PFSK-1 (cell line): ENCODE results near the gene ASGR1.

Experiments
- SIN3A ChIP-seq: IDR thresholded peaks from 2 replicates; pipeline ENCODE4 v1.6.1; 2012; ENCODE audit warnings: mild to moderate bottlenecking, low read length, moderate library complexity, borderline replicate concordance; ENCODE audit not compliant: insufficient read depth
- TAF1 ChIP-seq: IDR thresholded peaks from 2 replicates; pipeline ENCODE4 v1.6.1; 2012; ENCODE audit warnings: low read length, control low read depth, borderline replicate concordance; ENCODE audit not compliant: insufficient read depth

- TF ChIP-seq SIN3A (no peak), TAF1 (no peak)
Observed at GRCh38 chr17:7123844-7124243, 55.3 kb downstream of the ASGR1 start.
